Hepatocyte (in vitro differentiated cells): ENCODE data around the gene TMPRSS7.

ENCODE experiments used
- CTCF ChIP-seq: fragments of 200-600 bp; sonication (generic); IDR thresholded peaks from 2 replicates; pipeline ENCODE4 v1.5.1; 2016; ENCODE audit warnings: antibody characterized with exemption, mild to moderate bottlenecking; ENCODE audit not compliant: poor library complexity
- EZH2 ChIP-seq: fragments of 200-600 bp; sonication (generic); IDR thresholded peaks from 2 replicates; pipeline ENCODE4 v1.6.1; 2016; ENCODE audit warnings: antibody characterized with exemption, mild to moderate bottlenecking, borderline replicate concordance
- EZH2phosphoT487 ChIP-seq: fragments of 200-600 bp; sonication (generic); IDR thresholded peaks from one replicate; pipeline ENCODE4 v1.6.1; 2018; ENCODE audit warnings: antibody characterized with exemption, mild to moderate bottlenecking, low read depth, moderate library complexity; ENCODE audit not compliant: unreplicated experiment, severe bottlenecking

GRCh38 chr3:112053229-112053628, 18.7 kb downstream of the TMPRSS7 start:
- no peak for TF ChIP-seq EZH2
- TF ChIP-seq CTCF: no peak
- no peak for TF ChIP-seq EZH2phosphoT487
